Measurements from ENCODE around the gene LMF2. TPM values are rescaled to one million over a fixed set of nuclear protein-coding genes. Genes with fewer than 3 reads are reported as not detected.
"Not testable (repeated sequence)": the region's sequence is repeated elsewhere in the genome, so short reads cannot be mapped to it uniquely, and the experiment has no call there.

Gene LMF2
- total and polyA plus RNA-seq, 4 donors = 20.0 to 123 (median 53.9) TPM

GRCh38 chr22:50522208-50522805 lies 14.8 kb upstream of the LMF2 start:
- 87 to 90% methylated on average over 15 of the region's 15 CpGs for WGBS, 2 donors
- DNase-seq (peak in 1 of 2 donors; percentile 50), ATAC-seq (ENCODE audit: low FRiP score) (no peak)
- no peak overlapping the region for H3K4me3 ChIP-seq (ENCODE audit: low read length in 2 of 2)
- no peaks in the 10 kb centered on the region for H3K36me3 ChIP-seq (ENCODE audit: control insufficient read depth in 1 of 2, insufficient read depth in 2 of 2, low read length in 1 of 2)
- no peaks in the 10 kb centered on the region for H3K9me3 ChIP-seq (ENCODE audit: control insufficient read depth, low read length)
- no peaks in the 10 kb centered on the region for H3K4me1 ChIP-seq (ENCODE audit: control insufficient read depth in 1 of 2, insufficient read depth in 2 of 2, low read length in 2 of 2)
- intact Hi-C loops (cut with DNase I) = no loop called here
- no peak overlapping the region for H3K27ac ChIP-seq (ENCODE audit: low read depth in 1 of 2, low read length in 2 of 2)
- H3K27me3 ChIP-seq (ENCODE audit: control insufficient read depth in 1 of 2, insufficient read depth in 2 of 2, low read length in 1 of 2) = no peaks in the 10 kb centered on the region

GRCh38 chr22:50521710-50522109 lies 14.2 kb upstream of the LMF2 start:
- H3K4me3 ChIP-seq (ENCODE audit: low read length in 2 of 2) = no peak overlapping the region
- H3K27ac ChIP-seq (ENCODE audit: low read depth in 1 of 2, low read length in 2 of 2) = no peak overlapping the region
- H3K36me3 ChIP-seq (ENCODE audit: control insufficient read depth in 1 of 2, insufficient read depth in 2 of 2, low read length in 1 of 2) = no peaks in the 10 kb centered on the region
- DNase-seq (no peak), ATAC-seq (ENCODE audit: low FRiP score) (no peak)
- WGBS, 2 donors = 91 to 93% methylated on average over 10 of the region's 10 CpGs
- H3K9me3 ChIP-seq (ENCODE audit: control insufficient read depth, low read length) = no peaks in the 10 kb centered on the region
- intact Hi-C loops (cut with DNase I) = no loop called here
- H3K27me3 ChIP-seq (ENCODE audit: control insufficient read depth in 1 of 2, insufficient read depth in 2 of 2, low read length in 1 of 2) = no peaks in the 10 kb centered on the region
- H3K4me1 ChIP-seq (ENCODE audit: control insufficient read depth in 1 of 2, insufficient read depth in 2 of 2, low read length in 2 of 2) = no peaks in the 10 kb centered on the region

- 92 to 94% methylated on average over 13 of the region's 13 CpGs for WGBS, 2 donors
- no peaks in the 10 kb centered on the region for H3K36me3 ChIP-seq (ENCODE audit: control insufficient read depth in 1 of 2, insufficient read depth in 2 of 2, low read length in 1 of 2)
- H3K9me3 ChIP-seq (ENCODE audit: control insufficient read depth, low read length) = no peaks in the 10 kb centered on the region
- no peak overlapping the region for H3K4me3 ChIP-seq (ENCODE audit: low read length in 2 of 2)
- ATAC-seq (ENCODE audit: low FRiP score) = no peak
- intact Hi-C loops (cut with DNase I) = no loop called here
- H3K27ac ChIP-seq (ENCODE audit: low read depth in 1 of 2, low read length in 2 of 2) = no peak overlapping the region
- H3K27me3 ChIP-seq (ENCODE audit: control insufficient read depth in 1 of 2, insufficient read depth in 2 of 2, low read length in 1 of 2) = no peaks in the 10 kb centered on the region
- H3K4me1 ChIP-seq (ENCODE audit: control insufficient read depth in 1 of 2, insufficient read depth in 2 of 2, low read length in 2 of 2) = no peaks in the 10 kb centered on the region
- DNase-seq = no peak
Observed at GRCh38 chr22:50520826-50521453, 13.4 kb upstream of the LMF2 start.

- H3K9me3 ChIP-seq (ENCODE audit: control insufficient read depth, low read length); intact Hi-C loops (cut with DNase I); H3K27me3 ChIP-seq (ENCODE audit: control insufficient read depth in 1 of 2, insufficient read depth in 2 of 2, low read length in 1 of 2); DNase-seq; ATAC-seq (ENCODE audit: low FRiP score); H3K4me3 ChIP-seq (ENCODE audit: low read length in 2 of 2); H3K36me3 ChIP-seq (ENCODE audit: control insufficient read depth in 1 of 2, insufficient read depth in 2 of 2, low read length in 1 of 2); H3K27ac ChIP-seq (ENCODE audit: low read depth in 1 of 2, low read length in 2 of 2); H3K4me1 ChIP-seq (ENCODE audit: control insufficient read depth in 1 of 2, insufficient read depth in 2 of 2, low read length in 2 of 2): not testable (repeated sequence)
- 94 to 95% methylated on average over 8 of the region's 8 CpGs for WGBS, 2 donors
Observed at GRCh38 chr22:50520184-50520583, 12.7 kb upstream of the LMF2 start.

- intact Hi-C loops (cut with DNase I) = no loop called here
- ATAC-seq (ENCODE audit: low FRiP score) (no peak), DNase-seq (no peak)
- Histone ChIP-seq H3K4me1 (ENCODE audit: control insufficient read depth in 1 of 2, insufficient read depth in 2 of 2, low read length in 2 of 2) (no peaks in the 10 kb centered on the region), H3K4me3 (ENCODE audit: low read length in 2 of 2) (no peak overlapping the region), H3K9me3 (ENCODE audit: control insufficient read depth, low read length) (no peaks in the 10 kb centered on the region), H3K27me3 (ENCODE audit: control insufficient read depth in 1 of 2, insufficient read depth in 2 of 2, low read length in 1 of 2) (no peaks in the 10 kb centered on the region), H3K27ac (ENCODE audit: low read depth in 1 of 2, low read length in 2 of 2) (no peak overlapping the region), H3K36me3 (ENCODE audit: control insufficient read depth in 1 of 2, insufficient read depth in 2 of 2, low read length in 1 of 2) (no peaks in the 10 kb centered on the region)
- 96% methylated on average over 8 of the region's 8 CpGs for WGBS, 2 donors
Observed at GRCh38 chr22:50519151-50519550, 11.6 kb upstream of the LMF2 start.

- H3K27ac ChIP-seq (ENCODE audit: low read depth in 1 of 2, low read length in 2 of 2) = no peak overlapping the region
- ATAC-seq (ENCODE audit: low FRiP score) (no peak), DNase-seq (no peak)
- no peaks in the 10 kb centered on the region for H3K9me3 ChIP-seq (ENCODE audit: control insufficient read depth, low read length)
- no peaks in the 10 kb centered on the region for H3K36me3 ChIP-seq (ENCODE audit: control insufficient read depth in 1 of 2, insufficient read depth in 2 of 2, low read length in 1 of 2)
- H3K4me1 ChIP-seq (ENCODE audit: control insufficient read depth in 1 of 2, insufficient read depth in 2 of 2, low read length in 2 of 2) = no peaks in the 10 kb centered on the region
- H3K27me3 ChIP-seq (ENCODE audit: control insufficient read depth in 1 of 2, insufficient read depth in 2 of 2, low read length in 1 of 2) = no peaks in the 10 kb centered on the region
- no peak overlapping the region for H3K4me3 ChIP-seq (ENCODE audit: low read length in 2 of 2)
- intact Hi-C loops (cut with DNase I) = no loop called here
- 93 to 94% methylated on average over 7 of the region's 7 CpGs for WGBS, 2 donors
Observed at GRCh38 chr22:50518606-50519005, 11.1 kb upstream of the LMF2 start.

GRCh38 chr22:50517495-50518260 lies 10.2 kb upstream of the LMF2 start:
- Histone ChIP-seq H3K4me1 (ENCODE audit: control insufficient read depth in 1 of 2, insufficient read depth in 2 of 2, low read length in 2 of 2) (no peaks in the 10 kb centered on the region), H3K36me3 (ENCODE audit: control insufficient read depth in 1 of 2, insufficient read depth in 2 of 2, low read length in 1 of 2) (no peaks in the 10 kb centered on the region)
- 87 to 89% methylated on average over 20 of the region's 20 CpGs for WGBS, 2 donors

GRCh38 chr22:50516891-50517290 lies 9.4 kb upstream of the LMF2 start:
- H3K36me3 ChIP-seq (ENCODE audit: control insufficient read depth in 1 of 2, insufficient read depth in 2 of 2, low read length in 1 of 2) = no peaks in the 10 kb centered on the region
- no peak overlapping the region for H3K27ac ChIP-seq (ENCODE audit: low read depth in 1 of 2, low read length in 2 of 2)
- no peaks in the 10 kb centered on the region for H3K4me1 ChIP-seq (ENCODE audit: control insufficient read depth in 1 of 2, insufficient read depth in 2 of 2, low read length in 2 of 2)
- WGBS, 2 donors = 81 to 85% methylated on average over 16 of the region's 16 CpGs
- no peaks in the 10 kb centered on the region for H3K27me3 ChIP-seq (ENCODE audit: control insufficient read depth in 1 of 2, insufficient read depth in 2 of 2, low read length in 1 of 2)
- H3K4me3 ChIP-seq (ENCODE audit: low read length in 2 of 2) = no peak overlapping the region
- intact Hi-C loops (cut with DNase I) = no loop called here
- no peaks in the 10 kb centered on the region for H3K9me3 ChIP-seq (ENCODE audit: control insufficient read depth, low read length)
- no peak for DNase-seq
- ATAC-seq (ENCODE audit: low FRiP score) = no peak

More at GRCh38 chr22:50517495-50518260, 10.2 kb upstream of the LMF2 start:
- intact Hi-C loops (cut with DNase I) = no loop called here
- DNase-seq (no peak), ATAC-seq (ENCODE audit: low FRiP score) (no peak)
- H3K27me3 ChIP-seq (ENCODE audit: control insufficient read depth in 1 of 2, insufficient read depth in 2 of 2, low read length in 1 of 2) = no peaks in the 10 kb centered on the region
- no peak overlapping the region for H3K27ac ChIP-seq (ENCODE audit: low read depth in 1 of 2, low read length in 2 of 2)
- no peaks in the 10 kb centered on the region for H3K9me3 ChIP-seq (ENCODE audit: control insufficient read depth, low read length)
- H3K4me3 ChIP-seq (ENCODE audit: low read length in 2 of 2) = no peak overlapping the region

GRCh38 chr22:50516068-50516467 lies 8.6 kb upstream of the LMF2 start:
- Histone ChIP-seq H3K27me3 (ENCODE audit: control insufficient read depth in 1 of 2, insufficient read depth in 2 of 2, low read length in 1 of 2) (no peaks in the 10 kb centered on the region), H3K36me3 (ENCODE audit: control insufficient read depth in 1 of 2, insufficient read depth in 2 of 2, low read length in 1 of 2) (no peaks in the 10 kb centered on the region), H3K9me3 (ENCODE audit: control insufficient read depth, low read length) (no peaks in the 10 kb centered on the region), H3K4me3 (ENCODE audit: low read length in 2 of 2) (no peak overlapping the region), H3K4me1 (ENCODE audit: control insufficient read depth in 1 of 2, insufficient read depth in 2 of 2, low read length in 2 of 2) (no peaks in the 10 kb centered on the region), H3K27ac (ENCODE audit: low read depth in 1 of 2, low read length in 2 of 2) (no peak overlapping the region)
- WGBS, 2 donors = 88 to 89% methylated on average over 8 of the region's 8 CpGs
- ATAC-seq (ENCODE audit: low FRiP score) (no peak), DNase-seq (no peak)
- intact Hi-C loops (cut with DNase I) = no loop called here

Data from aorta (tissue), 5 donors.